ENCODE measurements around the gene FAM81A. TPM values are rescaled to one million over a fixed set of nuclear protein-coding genes. Genes with fewer than 3 reads are reported as not detected.

Gene FAM81A
- total RNA-seq, 4 donors from 2014 or later, result 1.3 to 2.3 (median 2.1) TPM

DNA sequence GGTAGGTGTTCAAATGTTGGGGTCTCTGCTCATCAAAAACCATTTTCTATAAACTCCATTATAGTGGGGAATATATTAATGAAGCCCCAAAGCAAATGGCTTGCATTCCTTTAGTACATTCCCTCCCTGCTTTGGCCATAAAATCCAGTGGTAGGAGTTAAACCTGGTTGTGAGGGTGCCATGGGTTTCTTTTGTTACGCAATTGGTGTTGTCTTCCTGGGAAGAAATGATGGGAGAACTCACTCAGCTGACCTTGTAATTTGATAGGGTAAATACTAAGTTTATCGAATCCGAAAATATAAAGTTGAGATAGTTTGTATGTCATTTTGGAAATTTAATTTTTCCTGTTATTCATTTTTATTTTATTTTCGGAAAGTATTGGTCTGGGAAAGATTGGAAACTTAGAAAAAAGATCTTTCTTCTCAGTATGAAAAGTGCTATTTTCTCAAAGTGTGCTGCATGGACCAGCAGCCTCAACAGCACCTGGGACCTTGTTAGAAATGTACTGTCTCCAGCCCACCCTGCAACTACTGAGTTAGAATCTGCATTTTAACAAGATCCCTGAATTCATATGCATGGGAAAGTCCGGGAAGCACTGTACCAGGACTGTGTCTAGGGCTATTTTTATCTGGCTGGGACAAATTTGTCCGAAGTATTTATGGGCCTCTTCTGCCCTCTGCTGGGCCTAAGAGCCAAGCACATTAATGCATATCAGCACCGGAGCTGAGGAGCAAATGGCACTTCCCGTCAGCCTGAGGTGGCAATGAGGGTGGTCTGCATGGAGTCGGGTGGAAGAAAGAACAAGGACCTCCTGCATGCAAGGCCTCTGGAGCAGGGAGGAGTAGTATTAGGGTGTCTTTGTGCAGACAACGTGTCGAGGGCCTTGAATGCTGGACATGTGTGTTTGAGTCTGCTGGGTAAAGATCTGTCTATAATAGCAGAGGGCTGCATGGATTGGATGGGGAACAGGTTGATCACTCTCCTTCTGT lies 54.7 kb downstream of the FAM81A start:
- DNase-seq (ENCODE audit: low spot score in 2 of 2), result peak; percentile 51 to 89
- H3K4me3 ChIP-seq (ENCODE audit: low read depth, poor library complexity, severe bottlenecking), result no peak overlapping the region
- WGBS, 2 donors, result 21 to 23% methylated on average over 11 of the region's 11 CpGs
- TF ChIP-seq, protein P1, sequence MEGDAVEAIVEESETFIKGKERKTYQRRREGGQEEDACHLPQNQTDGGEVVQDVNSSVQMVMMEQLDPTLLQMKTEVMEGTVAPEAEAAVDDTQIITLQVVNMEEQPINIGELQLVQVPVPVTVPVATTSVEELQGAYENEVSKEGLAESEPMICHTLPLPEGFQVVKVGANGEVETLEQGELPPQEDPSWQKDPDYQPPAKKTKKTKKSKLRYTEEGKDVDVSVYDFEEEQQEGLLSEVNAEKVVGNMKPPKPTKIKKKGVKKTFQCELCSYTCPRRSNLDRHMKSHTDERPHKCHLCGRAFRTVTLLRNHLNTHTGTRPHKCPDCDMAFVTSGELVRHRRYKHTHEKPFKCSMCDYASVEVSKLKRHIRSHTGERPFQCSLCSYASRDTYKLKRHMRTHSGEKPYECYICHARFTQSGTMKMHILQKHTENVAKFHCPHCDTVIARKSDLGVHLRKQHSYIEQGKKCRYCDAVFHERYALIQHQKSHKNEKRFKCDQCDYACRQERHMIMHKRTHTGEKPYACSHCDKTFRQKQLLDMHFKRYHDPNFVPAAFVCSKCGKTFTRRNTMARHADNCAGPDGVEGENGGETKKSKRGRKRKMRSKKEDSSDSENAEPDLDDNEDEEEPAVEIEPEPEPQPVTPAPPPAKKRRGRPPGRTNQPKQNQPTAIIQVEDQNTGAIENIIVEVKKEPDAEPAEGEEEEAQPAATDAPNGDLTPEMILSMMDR (IDR thresholded peaks at IDR 0.05), result peak in 1 of 3 donors; percentile 80
- no peak for TF ChIP-seq POLR2A (IDR thresholded peaks at IDR 0.05)
- intact Hi-C loops (cut with DNase I; ENCODE audit: low total_unique reads), result no loop called here

DNA sequence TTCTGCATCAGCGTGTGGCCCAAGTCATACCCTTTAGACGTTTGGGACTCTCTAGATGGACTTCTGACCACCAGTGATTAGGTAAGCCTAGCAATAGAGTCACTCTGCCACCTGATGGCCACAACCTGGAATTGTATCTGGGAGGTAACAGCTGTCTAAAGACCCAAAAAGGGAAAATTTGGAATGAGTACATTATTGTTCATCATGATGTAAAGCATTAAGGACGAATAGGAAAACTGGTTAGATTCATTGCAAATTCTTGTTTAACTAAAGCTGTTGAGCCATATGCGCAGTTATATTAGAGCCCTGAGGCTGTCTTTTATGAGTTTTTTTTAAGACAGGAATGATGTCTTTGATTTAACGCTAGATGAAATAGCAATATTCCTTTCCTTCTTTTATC lies 63.6 kb downstream of the FAM81A start:
- intact Hi-C loops (cut with DNase I; ENCODE audit: low total_unique reads), result loop anchor here (10.0 kb wide), 1 partner anchor 527 kb away; no protein-coding TSS in a partner anchor
- DNase-seq (ENCODE audit: low spot score in 2 of 2), result no peak
- TF ChIP-seq, protein P1 (IDR thresholded peaks at IDR 0.05), result no peak
- TF ChIP-seq POLR2A (IDR thresholded peaks at IDR 0.05), result no peak
- no peak overlapping the region for H3K4me3 ChIP-seq (ENCODE audit: low read depth, poor library complexity, severe bottlenecking)
- WGBS, 2 donors, result 41 to 46% methylated on average over 5 of the region's 5 CpGs

DNA sequence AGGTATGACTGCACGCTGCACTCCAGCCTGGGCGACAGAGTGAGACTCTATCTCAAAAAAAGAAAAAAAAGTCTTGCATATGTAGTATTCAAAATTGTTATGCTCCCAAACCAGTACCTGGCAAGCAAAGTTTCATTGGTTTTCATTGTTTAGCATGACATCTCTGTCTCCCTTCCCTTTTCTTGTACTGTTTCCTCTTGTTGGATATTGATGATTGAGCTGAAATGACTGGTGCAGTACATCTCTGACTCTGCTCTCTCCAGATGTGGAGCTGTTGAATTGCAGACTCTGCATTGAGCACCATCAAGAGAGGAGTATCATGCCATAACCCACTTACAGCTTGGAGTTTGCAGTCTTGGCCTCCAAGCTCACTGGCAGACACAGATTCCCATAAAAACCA lies 77.2 kb downstream of the FAM81A start:
- no peak overlapping the region for H3K4me3 ChIP-seq (ENCODE audit: low read depth, poor library complexity, severe bottlenecking)
- no peak for DNase-seq (ENCODE audit: low spot score in 2 of 2)
- TF ChIP-seq POLR2A (IDR thresholded peaks at IDR 0.05), result no peak
- TF ChIP-seq, protein P1 (IDR thresholded peaks at IDR 0.05), result no peak
- WGBS, 2 donors, result 92 to 98% methylated on average over 2 of the region's 2 CpGs
- intact Hi-C loops (cut with DNase I; ENCODE audit: low total_unique reads), result no loop called here

DNA sequence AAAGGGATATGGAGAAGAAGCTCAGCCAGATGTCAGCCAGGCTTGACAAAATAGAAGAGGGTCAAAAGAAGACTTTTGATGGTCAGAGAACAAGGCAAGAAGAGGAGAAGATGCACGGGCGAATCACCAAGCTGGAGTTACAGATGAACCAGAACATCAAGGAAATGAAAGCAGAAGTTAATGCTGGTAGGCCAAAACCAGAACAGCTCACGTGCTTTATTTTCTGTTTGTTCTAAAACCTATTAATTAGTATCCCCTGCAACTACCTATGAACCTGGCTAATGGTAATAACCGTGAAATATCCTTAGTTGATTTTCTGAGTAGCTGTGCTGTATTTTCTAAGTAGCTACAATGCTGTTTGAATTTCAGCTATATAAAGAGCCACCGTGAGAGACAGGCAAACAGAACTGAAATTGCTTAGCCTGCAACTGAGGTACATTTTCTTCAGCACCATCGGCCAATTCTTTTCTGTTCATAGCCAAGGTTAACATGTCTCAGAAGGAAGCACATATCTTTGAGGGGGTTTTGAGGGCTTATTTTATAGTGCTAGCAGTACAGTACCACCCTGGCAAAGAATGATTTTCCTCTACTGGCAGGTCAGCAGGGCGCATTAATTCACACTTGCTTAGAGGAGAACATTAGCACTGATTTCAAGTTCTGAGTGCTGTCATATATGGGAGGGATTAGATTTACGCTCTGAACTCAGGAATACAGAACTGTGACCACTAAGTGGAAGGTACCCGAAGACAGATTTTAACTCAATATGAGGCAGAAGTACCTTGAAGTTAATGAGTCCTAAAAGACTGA lies 78.9 kb downstream of the FAM81A start:
- no peak overlapping the region for H3K4me3 ChIP-seq (ENCODE audit: low read depth, poor library complexity, severe bottlenecking)
- intact Hi-C loops (cut with DNase I; ENCODE audit: low total_unique reads), result no loop called here
- no peak for TF ChIP-seq POLR2A (IDR thresholded peaks at IDR 0.05)
- TF ChIP-seq, protein P1 (IDR thresholded peaks at IDR 0.05), result no peak
- WGBS, 2 donors, result 83% methylated on average over 9 of the region's 9 CpGs
- DNase-seq (ENCODE audit: low spot score in 2 of 2), result no peak

DNA sequence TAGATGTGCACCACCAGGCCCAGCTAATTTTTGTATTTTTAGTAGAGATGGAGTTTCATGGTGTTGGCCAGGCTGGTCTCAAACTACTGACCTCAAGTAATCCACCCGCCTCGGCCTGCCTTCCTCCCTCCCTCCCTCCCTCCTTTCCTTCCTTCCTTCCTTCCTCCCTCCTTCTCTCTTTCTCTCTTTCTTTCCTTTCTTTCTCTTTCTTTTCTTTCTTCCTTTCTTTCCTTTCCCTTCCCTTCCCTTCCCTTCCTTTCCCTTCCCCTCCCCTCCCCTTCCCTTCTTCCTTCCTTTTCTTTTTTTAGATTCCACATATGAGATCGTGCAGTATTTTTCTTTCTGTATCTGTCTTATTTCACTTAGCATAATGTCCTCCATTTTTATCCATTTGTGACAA lies 81.3 kb downstream of the FAM81A start:
- no peak for TF ChIP-seq POLR2A (IDR thresholded peaks at IDR 0.05)
- no peak for DNase-seq (ENCODE audit: low spot score in 2 of 2)
- intact Hi-C loops (cut with DNase I; ENCODE audit: low total_unique reads), result no loop called here
- WGBS, 2 donors, result 72 to 83% methylated on average over 3 of the region's 3 CpGs
- no peak overlapping the region for H3K4me3 ChIP-seq (ENCODE audit: low read depth, poor library complexity, severe bottlenecking)

DNA sequence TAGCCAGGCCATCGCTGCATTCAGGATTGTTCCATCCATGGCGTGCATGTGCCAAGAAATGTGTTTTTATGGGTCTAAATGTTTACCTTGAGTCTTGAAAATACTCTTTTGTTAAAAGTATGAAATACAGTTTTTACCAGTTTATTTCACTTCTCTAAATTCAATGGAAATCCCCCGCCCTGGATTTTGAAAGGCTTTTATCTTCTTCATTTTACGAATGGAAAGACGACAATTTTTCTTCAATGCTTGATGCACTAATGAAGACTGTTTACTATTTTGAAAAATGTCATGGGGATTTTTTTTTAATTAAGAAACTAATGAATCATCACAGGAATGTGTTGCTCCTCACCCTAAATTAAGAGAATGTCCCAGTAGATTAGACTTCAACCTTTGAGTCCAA lies 83.5 kb downstream of the FAM81A start:
- TF ChIP-seq, protein P1 (IDR thresholded peaks at IDR 0.05), result no peak
- TF ChIP-seq POLR2A (IDR thresholded peaks at IDR 0.05), result no peak
- intact Hi-C loops (cut with DNase I; ENCODE audit: low total_unique reads), result no loop called here
- DNase-seq (ENCODE audit: low spot score in 2 of 2), result no peak
- no peak overlapping the region for H3K4me3 ChIP-seq (ENCODE audit: low read depth, poor library complexity, severe bottlenecking)
- 84 to 90% methylated on average over 5 of the region's 5 CpGs for WGBS, 2 donors
